Testis (tissue), 3 donors: ENCODE results near the gene GCA. TPM values are rescaled to one million over a fixed set of nuclear protein-coding genes. Genes with fewer than 3 reads are reported as not detected.

Experiments used
- DNase-seq: peaks from one replicate; pipeline ENCODE4 v3.0.0-alpha.2; 2019
- H3K27ac ChIP-seq, 2 donors: fragments of 200-600 bp; sonication (generic); one replicate each; pipeline ENCODE4 v1.5.1; 2019
- H3K27me3 ChIP-seq: fragments of 200-600 bp; sonication (generic); one replicate; pipeline ENCODE4 v1.5.1; 2019
- H3K36me3 ChIP-seq: fragments of 200-600 bp; sonication (generic); one replicate; pipeline ENCODE4 v1.5.1; 2017; ENCODE audit warnings: low read depth; ENCODE audit errors: missing control alignments
- H3K4me1 ChIP-seq: fragments of 200-600 bp; sonication (generic); one replicate; pipeline ENCODE4 v1.5.1; 2019
- H3K4me3 ChIP-seq, 2 donors: fragments of 200-600 bp; sonication (generic); one replicate each; pipeline ENCODE4 v1.5.1; 2017 to 2019
- H3K9me3 ChIP-seq: fragments of 200-600 bp; sonication (generic); one replicate; pipeline ENCODE4 v1.5.1; 2017
- POLR2A ChIP-seq: fragments of 450-650 bp; IDR thresholded peaks from one replicate; pipeline ENCODE4 v1.6.1; 2017; ENCODE audit warnings: antibody characterized with exemption, mild to moderate bottlenecking, moderate library complexity
- WGBS, 2 donors: methylation state at CpG; one replicate each; pipeline ENCODE4 v1.1.5; 2018; 5-methylcytosine and 5-hydroxymethylcytosine counted together
- intact Hi-C: fragments of 100-400 bp; cut with DNase I; formaldehyde crosslinking; loops from one replicate; pipeline ENCODE4 v1.15.1; 2023; ENCODE audit warnings: low total_unique reads
- polyA plus RNA-seq: library from polyadenylated mRNA; stranded (reverse); fragments of 350-450 nt; fragmentation: Illumina TruSeq; extraction: RNeasy Lipid Tissue Mini Kit (QIAGEN cat#74804); gene quantifications from one replicate; pipeline ENCODE4 v1.2.3, GENCODE V29; 2014; ENCODE audit warnings: low read depth, low replicate concordance; ENCODE audit not compliant: insufficient read depth
- total RNA-seq, 2 donors: library from RNA; depleted of rRNA; stranded (reverse); fragments of >200 nt; gene quantifications; one replicate each; pipeline ENCODE4 v1.2.3, GENCODE V29; 2016
- TF ChIP-seq, protein P1 (sequence below), 3 experiments: fragments of 450-650 bp in 2 of 3; fragments of 200-600 bp in 1 of 3; sonication (generic) in 1 of 3; IDR thresholded peaks; one replicate each; pipeline ENCODE4 v1.5.1; 2016 to 2019; ENCODE audit warnings: antibody characterized with exemption in 3 of 3, mild to moderate bottlenecking in 2 of 3, moderate library complexity in 1 of 3

GCA gene
- total and polyA plus RNA-seq, 3 donors from 2014 or later: 26.1 to 60.9 (median 33.1) TPM

- intact Hi-C loops: no loop called here
- TF ChIP-seq POLR2A: no peak
- TF ChIP-seq, protein P1, sequence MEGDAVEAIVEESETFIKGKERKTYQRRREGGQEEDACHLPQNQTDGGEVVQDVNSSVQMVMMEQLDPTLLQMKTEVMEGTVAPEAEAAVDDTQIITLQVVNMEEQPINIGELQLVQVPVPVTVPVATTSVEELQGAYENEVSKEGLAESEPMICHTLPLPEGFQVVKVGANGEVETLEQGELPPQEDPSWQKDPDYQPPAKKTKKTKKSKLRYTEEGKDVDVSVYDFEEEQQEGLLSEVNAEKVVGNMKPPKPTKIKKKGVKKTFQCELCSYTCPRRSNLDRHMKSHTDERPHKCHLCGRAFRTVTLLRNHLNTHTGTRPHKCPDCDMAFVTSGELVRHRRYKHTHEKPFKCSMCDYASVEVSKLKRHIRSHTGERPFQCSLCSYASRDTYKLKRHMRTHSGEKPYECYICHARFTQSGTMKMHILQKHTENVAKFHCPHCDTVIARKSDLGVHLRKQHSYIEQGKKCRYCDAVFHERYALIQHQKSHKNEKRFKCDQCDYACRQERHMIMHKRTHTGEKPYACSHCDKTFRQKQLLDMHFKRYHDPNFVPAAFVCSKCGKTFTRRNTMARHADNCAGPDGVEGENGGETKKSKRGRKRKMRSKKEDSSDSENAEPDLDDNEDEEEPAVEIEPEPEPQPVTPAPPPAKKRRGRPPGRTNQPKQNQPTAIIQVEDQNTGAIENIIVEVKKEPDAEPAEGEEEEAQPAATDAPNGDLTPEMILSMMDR (IDR thresholded peaks at IDR 0.05): no peak
- WGBS, 2 donors: 81 to 86% methylated on average over 3 of the region's 3 CpGs
- H3K4me1 ChIP-seq: no peaks in the 10 kb centered on the region
- no peaks in the 10 kb centered on the region for H3K9me3 ChIP-seq
- no peak overlapping the region for H3K27ac ChIP-seq
- H3K36me3 ChIP-seq: no peaks in the 10 kb centered on the region
- DNase-seq: no peak
- no peaks in the 10 kb centered on the region for H3K27me3 ChIP-seq
- no peak overlapping the region for H3K4me3 ChIP-seq
Measured at GRCh38 chr2:162385536-162385935, 41.6 kb downstream of the GCA start.

- Histone ChIP-seq H3K27me3 (no peaks in the 10 kb centered on the region), H3K4me3 (no peak overlapping the region), H3K9me3 (no peaks in the 10 kb centered on the region), H3K27ac (no peak overlapping the region), H3K4me1 (no peaks in the 10 kb centered on the region), H3K36me3 (no peaks in the 10 kb centered on the region)
- no peak for TF ChIP-seq POLR2A
- 88 to 96% methylated on average over 4 of the region's 4 CpGs for WGBS, 2 donors
- DNase-seq: no peak
- intact Hi-C loops: no loop called here
Measured at GRCh38 chr2:162390801-162391200, 46.9 kb downstream of the GCA start.

GRCh38 chr2:162400336-162400735, 56.4 kb downstream of the GCA start:
- TF ChIP-seq, protein P1 (IDR thresholded peaks at IDR 0.05): no peak
- TF ChIP-seq POLR2A: no peak
- H3K27ac ChIP-seq: no peak overlapping the region
- DNase-seq: no peak
- H3K4me1 ChIP-seq: no peaks in the 10 kb centered on the region
- H3K4me3 ChIP-seq: no peak overlapping the region
- no peaks in the 10 kb centered on the region for H3K27me3 ChIP-seq
- H3K36me3 ChIP-seq: no peaks in the 10 kb centered on the region
- 91 to 92% methylated on average over 3 of the region's 3 CpGs for WGBS, 2 donors
- H3K9me3 ChIP-seq: no peaks in the 10 kb centered on the region
- intact Hi-C loops: no loop called here

DNA sequence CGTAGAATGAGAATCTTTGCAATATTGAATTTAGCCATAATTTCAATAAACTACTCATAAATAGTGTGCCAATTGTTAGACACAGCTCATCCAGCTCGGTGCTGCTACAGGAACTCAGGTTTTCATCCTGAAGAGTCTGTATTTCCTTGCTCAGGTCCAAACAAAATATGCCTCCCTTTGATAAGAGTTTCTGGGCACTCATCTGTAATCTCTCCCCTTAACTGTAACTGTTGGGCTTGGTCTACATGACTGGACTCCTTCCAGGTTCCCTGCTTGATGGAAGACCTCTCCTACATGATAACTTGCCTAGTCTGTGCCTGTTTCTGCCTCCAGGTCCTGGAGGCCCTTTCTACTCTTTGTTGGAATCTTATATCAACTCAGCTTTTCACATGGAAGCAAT, 57.9 kb downstream of the GCA start:
- intact Hi-C loops: no loop called here
- no peak overlapping the region for H3K27ac ChIP-seq
- H3K4me1 ChIP-seq: no peaks in the 10 kb centered on the region
- no peak overlapping the region for H3K4me3 ChIP-seq
- H3K36me3 ChIP-seq: no peaks in the 10 kb centered on the region
- no peak for DNase-seq
- WGBS, 2 donors: 77 to 78% methylated on average over 2 of the region's 2 CpGs
- TF ChIP-seq, protein P1 (IDR thresholded peaks at IDR 0.05): no peak
- TF ChIP-seq POLR2A: no peak
- no peaks in the 10 kb centered on the region for H3K27me3 ChIP-seq
- H3K9me3 ChIP-seq: no peaks in the 10 kb centered on the region

- DNase-seq: no peak
- Histone ChIP-seq H3K27ac (no peak overlapping the region), H3K9me3 (no peaks in the 10 kb centered on the region), H3K4me3 (no peak overlapping the region), H3K27me3 (no peaks in the 10 kb centered on the region), H3K36me3 (no peaks in the 10 kb centered on the region), H3K4me1 (no peaks in the 10 kb centered on the region)
- WGBS, 2 donors: 80 to 92% methylated on average over 1 of the region's 1 CpG
- no peak for TF ChIP-seq POLR2A
- TF ChIP-seq, protein P1 (IDR thresholded peaks at IDR 0.05): no peak
- intact Hi-C loops: no loop called here
Measured at GRCh38 chr2:162403884-162404283, 60.0 kb downstream of the GCA start.

Other genes with a start within 250 kb of the GCA start
- not detected for gene GCG, start 191.9 kb upstream of the GCA start, total RNA-seq
- gene GCG, start 191.9 kb upstream of the GCA start, polyA plus RNA-seq: not detected
- 1 to 10 TPM; 1.2 to 2.6 TPM for gene FAP, start 100.7 kb upstream of the GCA start, total RNA-seq
- 5.6 TPM for gene FAP, start 100.7 kb upstream of the GCA start, polyA plus RNA-seq
- 10 to 100 TPM in 1 of 2 donors, 1 to 10 TPM in 1; 8.2 to 12.8 TPM for gene IFIH1, start 25.4 kb upstream of the GCA start, total RNA-seq
- gene IFIH1, start 25.4 kb upstream of the GCA start, polyA plus RNA-seq: 6.0 TPM